ENCODE measurements around the gene CAMTA1. TPM values are rescaled to one million over a fixed set of nuclear protein-coding genes. Genes with fewer than 3 reads are reported as not detected.

The CAMTA1 gene
- total RNA-seq, 2 donors from 2014 or later, result 55.3 to 69.5 TPM

- H3K9me3 ChIP-seq (ENCODE audit: control insufficient read depth, low read length, poor library complexity, severe bottlenecking), result no peaks in the 10 kb centered on the region
- H3K36me3 Mint-ChIP-seq (ENCODE audit: low read depth), result no peaks in the 10 kb centered on the region
- no peaks in the 10 kb centered on the region for H3K4me1 Mint-ChIP-seq
- ATAC-seq, result no peak
- H3K4me3 Mint-ChIP-seq, result no peak overlapping the region
- no peak overlapping the region for H3K27ac Mint-ChIP-seq
- DNase-seq, result no peak
- H3K27me3 Mint-ChIP-seq, result peaks cover 20% of the 10 kb centered on the region
Observed at GRCh38 chr1:7508052-7508933, 723.0 kb downstream of the CAMTA1 start.

DNA sequence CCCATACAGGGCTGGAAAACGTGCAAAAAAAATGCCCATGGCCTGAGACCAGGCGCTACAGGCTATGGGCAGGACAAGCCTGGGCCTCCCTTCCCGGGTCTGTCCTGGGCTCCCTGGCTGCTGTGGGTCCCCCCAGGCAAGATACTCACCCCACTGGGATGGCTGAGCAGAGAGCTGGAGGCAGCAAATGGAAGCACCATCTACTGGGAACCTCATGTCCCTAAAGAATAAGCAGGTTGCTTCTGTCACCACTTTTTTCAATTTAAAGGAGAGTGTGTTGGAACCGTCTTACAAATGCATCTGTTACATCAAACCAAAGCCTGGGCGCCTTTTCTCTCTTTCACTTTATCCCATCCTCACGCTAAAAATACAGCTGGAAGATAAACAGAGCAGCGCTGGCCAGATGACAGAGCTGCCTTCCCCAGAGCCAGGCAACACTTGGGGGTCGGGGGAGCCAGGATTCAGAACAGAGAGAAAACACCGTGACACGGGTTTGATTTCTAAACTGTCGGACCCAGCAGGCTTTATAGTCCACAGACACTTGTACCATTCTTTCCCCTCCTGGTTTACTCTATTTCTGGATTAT, 723.8 kb downstream of the CAMTA1 start:
- no peak for ATAC-seq
- H3K4me3 Mint-ChIP-seq, result no peak overlapping the region
- H3K9me3 ChIP-seq (ENCODE audit: control insufficient read depth, low read length, poor library complexity, severe bottlenecking), result no peaks in the 10 kb centered on the region

GRCh38 chr1:7509598-7509997, 724.3 kb downstream of the CAMTA1 start:
- DNase-seq, result no peak
- Mint-ChIP-seq H3K27me3 (peaks cover 30% of the 10 kb centered on the region), H3K27ac (no peak overlapping the region), H3K4me3 (no peak overlapping the region), H3K36me3 (ENCODE audit: low read depth) (no peaks in the 10 kb centered on the region), H3K4me1 (no peaks in the 10 kb centered on the region)
- ATAC-seq, result no peak
- H3K9me3 ChIP-seq (ENCODE audit: control insufficient read depth, low read length, poor library complexity, severe bottlenecking), result no peaks in the 10 kb centered on the region

More for the DNA sequence above, 723.8 kb downstream of the CAMTA1 start:
- no peaks in the 10 kb centered on the region for H3K36me3 Mint-ChIP-seq (ENCODE audit: low read depth)
- peaks cover 25% of the 10 kb centered on the region for H3K27me3 Mint-ChIP-seq
- DNase-seq, result no peak
- H3K4me1 Mint-ChIP-seq, result no peaks in the 10 kb centered on the region
- H3K27ac Mint-ChIP-seq, result no peak overlapping the region

GRCh38 chr1:7510389-7510931, 725.2 kb downstream of the CAMTA1 start:
- H3K4me1 Mint-ChIP-seq, result no peaks in the 10 kb centered on the region
- ATAC-seq (no peak), DNase-seq (no peak)
- H3K36me3 Mint-ChIP-seq (ENCODE audit: low read depth), result no peaks in the 10 kb centered on the region
- no peak overlapping the region for H3K4me3 Mint-ChIP-seq
- no peaks in the 10 kb centered on the region for H3K9me3 ChIP-seq (ENCODE audit: control insufficient read depth, low read length, poor library complexity, severe bottlenecking)
- no peak overlapping the region for H3K27ac Mint-ChIP-seq
- peaks cover 33% of the 10 kb centered on the region for H3K27me3 Mint-ChIP-seq

GRCh38 chr1:7511381-7511780, 726.1 kb downstream of the CAMTA1 start:
- no peaks in the 10 kb centered on the region for H3K9me3 ChIP-seq (ENCODE audit: control insufficient read depth, low read length, poor library complexity, severe bottlenecking)
- H3K4me3 Mint-ChIP-seq, result no peak overlapping the region
- no peak overlapping the region for H3K27ac Mint-ChIP-seq
- no peaks in the 10 kb centered on the region for H3K4me1 Mint-ChIP-seq
- peaks cover 40% of the 10 kb centered on the region for H3K27me3 Mint-ChIP-seq
- H3K36me3 Mint-ChIP-seq (ENCODE audit: low read depth), result no peaks in the 10 kb centered on the region
- DNase-seq (no peak), ATAC-seq (no peak)

GRCh38 chr1:7513081-7513480, 727.8 kb downstream of the CAMTA1 start:
- no peak overlapping the region for H3K4me3 Mint-ChIP-seq
- H3K27ac Mint-ChIP-seq, result no peak overlapping the region
- H3K9me3 ChIP-seq (ENCODE audit: control insufficient read depth, low read length, poor library complexity, severe bottlenecking), result no peaks in the 10 kb centered on the region
- no peaks in the 10 kb centered on the region for H3K4me1 Mint-ChIP-seq
- DNase-seq, result no peak
- no peaks in the 10 kb centered on the region for H3K36me3 Mint-ChIP-seq (ENCODE audit: low read depth)
- H3K27me3 Mint-ChIP-seq, result peaks cover 49% of the 10 kb centered on the region
- ATAC-seq, result no peak

GRCh38 chr1:7515175-7515574, 729.9 kb downstream of the CAMTA1 start:
- Mint-ChIP-seq H3K27me3 (peaks cover 49% of the 10 kb centered on the region), H3K4me3 (no peak overlapping the region), H3K27ac (no peak overlapping the region), H3K4me1 (no peaks in the 10 kb centered on the region), H3K36me3 (ENCODE audit: low read depth) (no peaks in the 10 kb centered on the region)
- ATAC-seq (no peak), DNase-seq (no peak)
- no peaks in the 10 kb centered on the region for H3K9me3 ChIP-seq (ENCODE audit: control insufficient read depth, low read length, poor library complexity, severe bottlenecking)

DNA sequence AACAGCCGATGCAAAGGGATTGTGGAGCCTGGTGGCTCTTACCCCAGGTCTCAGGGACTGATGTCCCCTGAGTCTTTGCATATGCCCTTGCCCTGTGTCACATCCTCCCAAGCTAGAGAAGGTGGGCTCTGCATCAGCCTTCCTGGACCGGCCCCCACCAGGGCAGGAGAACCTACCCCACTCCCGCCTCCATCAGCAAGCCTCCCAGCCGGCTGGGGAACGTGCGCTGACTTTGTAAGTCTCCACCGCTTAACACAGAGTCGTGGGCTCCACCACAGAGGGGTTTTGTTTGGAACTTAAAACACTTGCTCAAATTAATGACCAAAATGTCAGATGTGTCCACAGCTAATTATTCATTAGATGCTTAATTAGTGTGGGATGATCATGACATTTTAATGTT, 730.6 kb downstream of the CAMTA1 start:
- DNase-seq (no peak), ATAC-seq (no peak)
- no peaks in the 10 kb centered on the region for H3K9me3 ChIP-seq (ENCODE audit: control insufficient read depth, low read length, poor library complexity, severe bottlenecking)
- Mint-ChIP-seq H3K4me3 (no peak overlapping the region), H3K27me3 (peaks cover 49% of the 10 kb centered on the region), H3K4me1 (no peaks in the 10 kb centered on the region), H3K27ac (no peak overlapping the region), H3K36me3 (ENCODE audit: low read depth) (no peaks in the 10 kb centered on the region)

- no peaks in the 10 kb centered on the region for H3K4me1 Mint-ChIP-seq
- H3K27me3 Mint-ChIP-seq, result peaks cover 49% of the 10 kb centered on the region
- DNase-seq, result no peak
- no peak overlapping the region for H3K4me3 Mint-ChIP-seq
- no peaks in the 10 kb centered on the region for H3K36me3 Mint-ChIP-seq (ENCODE audit: low read depth)
- no peak overlapping the region for H3K27ac Mint-ChIP-seq
- no peak for ATAC-seq
- H3K9me3 ChIP-seq (ENCODE audit: control insufficient read depth, low read length, poor library complexity, severe bottlenecking), result no peaks in the 10 kb centered on the region
Observed at GRCh38 chr1:7516341-7516740, 731.1 kb downstream of the CAMTA1 start.

DNA sequence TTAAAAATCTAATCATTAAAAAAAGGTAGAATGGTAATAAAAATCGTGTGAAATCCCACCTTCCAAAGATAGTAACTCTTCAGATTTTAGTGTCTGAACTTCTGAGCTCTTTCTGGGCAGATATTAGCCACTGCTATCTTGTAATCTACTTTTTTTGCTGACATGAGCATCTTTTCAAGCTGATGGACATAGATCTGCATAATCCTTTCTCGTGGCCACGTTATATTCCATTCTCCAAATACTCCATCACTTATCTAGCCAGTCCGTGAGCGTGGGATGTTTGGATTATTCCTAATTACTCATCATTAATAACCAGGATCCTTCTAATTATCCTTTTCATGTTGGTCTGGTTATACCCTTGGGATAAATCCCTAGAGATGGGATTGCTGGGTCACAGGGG, 731.7 kb downstream of the CAMTA1 start:
- Mint-ChIP-seq H3K27ac (no peak overlapping the region), H3K4me3 (no peak overlapping the region), H3K36me3 (ENCODE audit: low read depth) (no peaks in the 10 kb centered on the region), H3K27me3 (peaks cover 49% of the 10 kb centered on the region), H3K4me1 (no peaks in the 10 kb centered on the region)
- DNase-seq (no peak), ATAC-seq (no peak)
- H3K9me3 ChIP-seq (ENCODE audit: control insufficient read depth, low read length, poor library complexity, severe bottlenecking), result no peaks in the 10 kb centered on the region

DNA sequence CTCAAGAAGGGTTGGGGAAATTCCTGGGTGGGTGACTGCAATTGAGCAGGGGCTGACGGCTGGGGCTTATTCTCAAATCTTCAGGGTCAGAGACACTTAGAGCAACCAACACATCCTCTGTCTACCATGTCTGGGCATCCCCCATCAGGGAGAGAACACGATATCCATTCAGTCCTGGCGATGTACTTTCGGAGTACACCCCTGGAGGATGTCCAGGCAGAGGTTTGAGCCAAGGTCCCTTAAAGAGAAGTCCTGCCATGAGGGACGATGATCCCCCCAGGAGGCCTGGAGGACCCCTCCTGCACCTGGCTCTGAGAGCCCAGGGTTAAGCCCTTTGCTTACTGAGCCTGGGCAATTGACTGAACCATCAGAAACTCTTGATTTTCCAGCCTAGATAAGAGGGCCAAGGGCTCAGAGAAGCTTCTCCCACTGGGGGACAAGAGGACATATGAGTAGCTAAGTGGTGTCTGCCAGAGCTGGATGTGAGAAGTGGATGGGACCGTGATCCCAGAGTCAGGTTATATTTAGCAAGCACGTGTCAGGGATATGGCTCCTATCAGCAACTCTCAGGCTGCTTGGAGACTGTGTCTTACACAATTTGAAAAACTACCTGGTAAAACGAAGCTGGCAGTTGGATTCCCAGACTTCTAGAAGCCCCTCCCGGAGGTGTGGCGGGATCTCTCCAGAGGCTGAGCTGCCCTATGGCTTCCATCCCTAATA, 732.5 kb downstream of the CAMTA1 start:
- no peak for ATAC-seq
- DNase-seq, result no peak
- Mint-ChIP-seq H3K27ac (no peak overlapping the region), H3K36me3 (ENCODE audit: low read depth) (no peaks in the 10 kb centered on the region), H3K4me1 (no peaks in the 10 kb centered on the region), H3K27me3 (peaks cover 49% of the 10 kb centered on the region), H3K4me3 (no peak overlapping the region)
- no peaks in the 10 kb centered on the region for H3K9me3 ChIP-seq (ENCODE audit: control insufficient read depth, low read length, poor library complexity, severe bottlenecking)

DNA sequence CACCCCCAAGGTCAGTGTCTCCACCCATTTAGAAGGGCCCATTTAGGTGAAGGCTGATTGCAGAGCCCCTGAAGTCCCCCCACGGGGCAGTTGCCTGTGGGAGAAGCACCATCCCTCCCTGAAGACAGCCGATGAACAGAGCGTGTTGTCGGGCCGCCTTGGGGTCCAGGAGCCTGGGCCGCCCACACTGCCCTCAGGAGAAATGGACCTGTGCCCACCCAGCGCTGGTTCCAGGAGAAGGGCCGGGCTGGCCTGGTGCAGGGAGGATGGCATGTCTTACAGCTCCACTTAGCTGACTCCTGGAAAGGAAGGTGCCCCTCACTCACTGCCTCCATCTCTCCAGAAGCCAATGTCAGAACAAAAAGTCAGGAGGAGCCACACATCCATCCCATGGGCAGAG, 733.2 kb downstream of the CAMTA1 start:
- H3K36me3 Mint-ChIP-seq (ENCODE audit: low read depth), result no peaks in the 10 kb centered on the region
- H3K4me3 Mint-ChIP-seq, result no peak overlapping the region
- H3K27ac Mint-ChIP-seq, result no peak overlapping the region
- no peak for ATAC-seq
- H3K9me3 ChIP-seq (ENCODE audit: control insufficient read depth, low read length, poor library complexity, severe bottlenecking), result no peaks in the 10 kb centered on the region
- no peaks in the 10 kb centered on the region for H3K4me1 Mint-ChIP-seq
- no peak for DNase-seq
- peaks cover 49% of the 10 kb centered on the region for H3K27me3 Mint-ChIP-seq

GRCh38 chr1:7519181-7519860, 734.1 kb downstream of the CAMTA1 start:
- ATAC-seq, result no peak
- DNase-seq, result no peak
- Mint-ChIP-seq H3K27me3 (peaks cover 45% of the 10 kb centered on the region), H3K36me3 (ENCODE audit: low read depth) (no peaks in the 10 kb centered on the region), H3K4me1 (no peaks in the 10 kb centered on the region), H3K27ac (no peak overlapping the region), H3K4me3 (no peak overlapping the region)
- no peaks in the 10 kb centered on the region for H3K9me3 ChIP-seq (ENCODE audit: control insufficient read depth, low read length, poor library complexity, severe bottlenecking)
